ENCODE measurements around the gene ITGAD. TPM values are rescaled to one million over a fixed set of nuclear protein-coding genes. Genes with fewer than 3 reads are reported as not detected.
A peak's percentile ranks its signal among the peaks of the same experiment; 100 is the strongest.

Gene ITGAD
- total and polyA plus RNA-seq, 2 of the 4 experiments (the other 2 are of a cell fraction) = not detected

DNA sequence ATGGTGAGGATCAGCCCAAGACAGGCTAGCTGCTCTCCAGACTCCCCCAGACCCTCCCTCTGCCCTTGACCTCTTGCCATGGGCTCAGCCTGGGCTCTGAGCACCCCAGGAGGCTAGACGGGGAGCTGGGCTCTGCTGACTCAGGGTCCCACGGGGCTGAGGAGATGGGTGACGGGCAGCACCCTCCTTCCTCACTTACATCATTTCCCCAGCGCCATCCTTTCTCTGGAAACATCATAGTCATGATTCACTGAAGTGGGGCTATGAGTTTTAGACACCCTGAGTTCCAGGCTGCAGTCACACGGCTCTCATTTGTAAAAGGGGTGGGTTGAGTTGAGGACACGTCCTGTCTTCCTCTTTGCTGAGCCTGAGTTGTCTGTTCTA is 41.2 kb upstream of the ITGAD start:
- no peaks in the 10 kb centered on the region for H3K9me1 ChIP-seq (ENCODE audit: insufficient read depth, low read length)
- H4K91ac ChIP-seq (ENCODE audit: insufficient read depth, low read depth, low read length) = no peak overlapping the region
- dilution Hi-C loops (cut with HindIII; ENCODE audit: low sequenced_read_pairs, unreplicated experiment) (no loop called here), in situ Hi-C loops (cut with MboI; ENCODE audit: low sequenced_read_pairs) (no loop called here), intact Hi-C loops (cut with micrococcal nuclease) (no loop called here)
- H3K18ac ChIP-seq (ENCODE audit: low read depth, low read length) = no peak overlapping the region
- TF ChIP-seq CEBPB (IDR thresholded peaks at IDR 0.05; ENCODE audit: low read depth, low read length) (no peak), MXI1 (IDR thresholded peaks at IDR 0.05; ENCODE audit: borderline replicate concordance, low read depth, low read length) (no peak), CTCF (conservative IDR thresholded peaks at IDR 0.05; ENCODE audit: low read depth, low read length) (no peak), NFE2L2 (IDR thresholded peaks at IDR 0.05; ENCODE audit: low read depth, low read length) (no peak), RCOR1 (IDR thresholded peaks at IDR 0.05; ENCODE audit: insufficient replicate concordance, low read length) (no peak), RAD21 (IDR thresholded peaks at IDR 0.05; ENCODE audit: low read length) (no peak), MAZ (IDR thresholded peaks at IDR 0.05; ENCODE audit: borderline replicate concordance, low read depth, low read length) (no peak), MAFK (IDR thresholded peaks at IDR 0.05; ENCODE audit: low read depth, low read length) (no peak)
- no peaks in the 10 kb centered on the region for H3K9me3 ChIP-seq (ENCODE audit: control insufficient read depth, insufficient read depth, low read length)
- H3K14ac ChIP-seq (replicated peaks; ENCODE audit: low read depth, low read length) = no peak overlapping the region
- H3K36me3 ChIP-seq (ENCODE audit: control insufficient read depth, insufficient read depth, low read length) = no peaks in the 10 kb centered on the region
- 38% methylated on average over 2 of the region's 6 CpGs; no CpG with 5 or more reads in 1 of the 2 experiments for WGBS, 2 experiments (ENCODE audit: extremely low coverage in 2 of 2, insufficient read length in 1 of 2)
- no peak overlapping the region for H3K27ac ChIP-seq (ENCODE audit: insufficient read depth, low read length)
- no peaks in the 10 kb centered on the region for H3K79me1 ChIP-seq (ENCODE audit: low read depth in 1 of 2, low read length in 2 of 2)
- H2BK15ac ChIP-seq (ENCODE audit: low read depth, low read length) = no peak overlapping the region
- no peak for ATAC-seq (ENCODE audit: low read depth)
- no peak overlapping the region for H4K5ac ChIP-seq (ENCODE audit: low read depth, low read length)
- DNase-seq = no peak
- no peak overlapping the region for H3K9ac ChIP-seq (ENCODE audit: low read depth, low read length)
- peak overlapping the region; percentile 43 for H2AFZ ChIP-seq (replicated peaks; ENCODE audit: low read length, poor library complexity)
- H2BK120ac ChIP-seq (ENCODE audit: low read depth, low read length) = no peak overlapping the region
- H3K27me3 ChIP-seq (ENCODE audit: control insufficient read depth, insufficient read depth, low read length) = no peaks in the 10 kb centered on the region
- ChIA-PET POLR2A (ENCODE audit: unreplicated experiment) (no interaction called here), CTCF (no interaction called here)
- no peak overlapping the region for H4K8ac ChIP-seq (ENCODE audit: low read depth in 2 of 2, low read length in 2 of 2)
- no peaks in the 10 kb centered on the region for H3K4me1 ChIP-seq (ENCODE audit: control insufficient read depth, insufficient read depth, low read length)
- no peak overlapping the region for H2BK20ac ChIP-seq (ENCODE audit: low read depth, low read length)
- H3K4me3 ChIP-seq (ENCODE audit: insufficient read depth, low read depth, low read length) = no peak overlapping the region
- no peak overlapping the region for H3K56ac ChIP-seq (ENCODE audit: extremely low read depth, insufficient read depth, low read length)
- H2BK5ac ChIP-seq (ENCODE audit: low read depth, low read length, poor library complexity, severe bottlenecking) = no peak overlapping the region
- H4K20me1 ChIP-seq (ENCODE audit: insufficient read depth, low read length) = no peaks in the 10 kb centered on the region
- H2AK5ac ChIP-seq (ENCODE audit: low read depth, low read length) = no peak overlapping the region
- no peak overlapping the region for H2AK9ac ChIP-seq (replicated peaks; ENCODE audit: low read depth, low read length, poor library complexity)
- no TSS peak for BruUV-seq (replicated peaks)
- no peak overlapping the region for H3K23ac ChIP-seq (ENCODE audit: low read depth, low read length)
- no peak overlapping the region for H3K4me2 ChIP-seq (ENCODE audit: low read depth, low read length)
- no peak overlapping the region for H3K4ac ChIP-seq (ENCODE audit: low read depth, low read length)
